Right hindlimb (tissue), 1 donor: ENCODE data around the gene TSPAN7.

Source experiments
- DNase-seq: peaks from one replicate; pipeline ENCODE4 v3.0.0-alpha.2; 2018

Gene TSPAN7, protein sequence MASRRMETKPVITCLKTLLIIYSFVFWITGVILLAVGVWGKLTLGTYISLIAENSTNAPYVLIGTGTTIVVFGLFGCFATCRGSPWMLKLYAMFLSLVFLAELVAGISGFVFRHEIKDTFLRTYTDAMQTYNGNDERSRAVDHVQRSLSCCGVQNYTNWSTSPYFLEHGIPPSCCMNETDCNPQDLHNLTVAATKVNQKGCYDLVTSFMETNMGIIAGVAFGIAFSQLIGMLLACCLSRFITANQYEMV

GRCh38 chrX:38561126-38561868, at the start of gene TSPAN7:
Gene TSPAN7, plus strand, starts transcription at chrX:38561542. Its CDS starts 5 bp downstream, at chrX:38561547.
- DNase-seq = peak; percentile 86

GRCh38 chrX:38513112-38513742, 48.1 kb upstream of the TSPAN7 start:
- no peak for DNase-seq

GRCh38 chrX:38514016-38514854, 47.1 kb upstream of the TSPAN7 start:
- no peak for DNase-seq

GRCh38 chrX:38515291-38515690, 46.1 kb upstream of the TSPAN7 start:
- no peak for DNase-seq

- no peak for DNase-seq
Measured at GRCh38 chrX:38516196-38516774, 45.1 kb upstream of the TSPAN7 start.

- no peak for DNase-seq
Measured at GRCh38 chrX:38519651-38520050, 41.7 kb upstream of the TSPAN7 start.

DNA sequence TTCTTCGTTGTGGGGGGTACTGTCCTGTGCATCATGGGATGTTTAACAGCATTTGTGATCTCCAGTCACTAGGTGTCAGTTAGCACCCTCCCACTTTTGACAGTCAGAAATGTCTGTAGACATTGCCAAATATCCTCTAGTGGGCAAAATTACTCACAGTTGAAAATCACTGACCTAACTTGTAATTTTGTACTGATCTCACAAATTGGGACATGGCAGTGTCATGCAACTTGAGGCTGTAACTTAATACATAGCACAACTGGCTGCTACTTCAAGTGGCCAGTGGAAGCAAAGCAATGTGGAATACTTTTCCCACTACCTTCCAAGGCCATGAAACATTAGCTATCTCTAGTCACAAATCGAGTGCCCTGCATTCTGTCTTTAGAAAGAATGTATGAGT, 23.2 kb upstream of the TSPAN7 start:
- DNase-seq = no peak

DNA sequence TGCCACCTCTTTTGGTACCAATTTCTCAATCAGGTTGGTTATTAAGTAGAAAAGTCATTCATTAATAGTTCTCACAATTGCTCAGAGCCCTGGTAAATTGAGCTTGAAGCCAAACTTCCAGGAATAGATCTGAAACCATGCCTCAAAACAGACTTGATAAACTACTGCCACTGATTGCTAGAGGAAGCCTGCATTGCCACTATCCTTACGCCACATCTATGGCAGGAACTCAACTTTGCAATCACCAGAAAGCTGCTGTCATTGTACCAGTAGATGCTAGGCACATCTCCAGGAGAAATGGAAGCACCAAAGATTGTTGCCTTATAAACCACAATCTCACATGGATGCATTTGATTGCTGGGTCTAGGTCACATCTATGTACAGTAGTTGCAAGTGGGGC, 21.6 kb upstream of the TSPAN7 start:
- no peak for DNase-seq

DNA sequence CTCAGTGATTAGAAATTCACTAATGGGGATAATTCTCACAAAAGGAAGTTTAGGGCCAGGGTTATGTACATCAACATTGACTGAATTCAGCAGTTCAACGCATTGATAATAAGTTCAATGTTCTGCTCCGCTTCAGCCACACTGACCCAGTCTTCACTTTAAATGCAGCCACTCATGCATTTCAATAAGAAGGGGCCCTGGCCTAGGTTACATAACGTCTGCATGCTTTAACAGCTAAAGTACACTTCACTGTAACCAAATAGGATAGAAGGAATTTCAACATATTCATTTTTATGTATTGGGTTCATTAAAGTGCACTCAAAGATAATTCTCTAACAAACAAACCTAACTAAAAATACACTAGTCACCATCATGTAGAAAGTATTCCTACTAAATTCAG, 12.8 kb upstream of the TSPAN7 start:
- no peak for DNase-seq

DNA sequence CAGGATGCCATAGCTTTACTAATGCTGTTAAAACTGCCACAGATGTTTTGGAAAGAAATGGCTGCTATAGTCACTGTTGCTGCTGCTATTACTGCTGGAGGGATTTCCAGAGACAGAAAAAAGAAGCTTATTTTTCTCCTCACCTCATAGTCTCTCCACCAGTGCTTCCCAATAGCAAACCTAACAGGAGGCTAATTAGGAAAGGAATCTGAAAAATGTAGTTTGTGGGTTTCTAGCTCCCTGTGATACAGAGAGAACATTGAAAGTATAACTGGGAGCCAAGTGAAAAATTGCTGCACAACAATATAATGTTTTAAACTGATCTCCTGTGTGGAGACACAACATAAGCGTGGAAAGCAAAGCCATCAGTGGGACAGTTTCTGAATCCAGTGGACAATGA, 8.6 kb upstream of the TSPAN7 start:
- DNase-seq = no peak

DNA sequence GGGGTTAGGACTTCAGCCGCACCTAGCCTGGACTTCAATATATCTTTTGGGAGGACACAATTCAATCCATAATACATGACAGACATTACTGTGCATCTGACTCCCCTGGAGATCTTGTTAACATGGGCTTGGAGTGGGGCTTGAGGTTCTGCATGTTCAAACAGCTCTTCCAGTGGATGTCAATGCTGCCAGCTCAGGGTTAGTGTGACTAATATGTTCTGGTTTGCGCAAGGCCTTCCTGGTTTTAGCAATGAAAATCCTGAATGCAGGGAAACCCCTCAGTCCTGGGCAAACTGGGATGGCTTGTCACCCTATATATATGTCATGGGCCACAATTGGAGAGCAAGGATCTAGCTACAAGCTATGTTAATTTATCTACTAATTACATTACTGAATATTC, 2.7 kb upstream of the TSPAN7 start:
- DNase-seq = no peak

DNA sequence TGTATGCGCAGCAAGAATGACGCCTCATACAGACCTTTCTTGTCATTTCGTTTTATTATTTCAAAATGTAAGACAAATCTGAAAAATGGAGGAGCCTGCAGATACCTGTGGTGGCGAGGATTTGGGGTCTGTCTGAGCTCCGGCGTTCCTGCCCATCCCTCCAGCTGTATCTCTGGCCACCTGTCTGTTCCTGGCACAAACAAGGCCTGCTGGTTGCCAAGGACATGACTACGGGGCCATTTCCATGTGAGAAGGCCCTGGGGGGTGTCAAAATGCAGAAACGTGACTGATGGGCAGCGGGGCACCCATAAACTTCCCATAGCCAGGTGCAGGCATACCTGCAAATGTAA, 591 bp upstream of the TSPAN7 start:
- peak; percentile 15 for DNase-seq

DNA sequence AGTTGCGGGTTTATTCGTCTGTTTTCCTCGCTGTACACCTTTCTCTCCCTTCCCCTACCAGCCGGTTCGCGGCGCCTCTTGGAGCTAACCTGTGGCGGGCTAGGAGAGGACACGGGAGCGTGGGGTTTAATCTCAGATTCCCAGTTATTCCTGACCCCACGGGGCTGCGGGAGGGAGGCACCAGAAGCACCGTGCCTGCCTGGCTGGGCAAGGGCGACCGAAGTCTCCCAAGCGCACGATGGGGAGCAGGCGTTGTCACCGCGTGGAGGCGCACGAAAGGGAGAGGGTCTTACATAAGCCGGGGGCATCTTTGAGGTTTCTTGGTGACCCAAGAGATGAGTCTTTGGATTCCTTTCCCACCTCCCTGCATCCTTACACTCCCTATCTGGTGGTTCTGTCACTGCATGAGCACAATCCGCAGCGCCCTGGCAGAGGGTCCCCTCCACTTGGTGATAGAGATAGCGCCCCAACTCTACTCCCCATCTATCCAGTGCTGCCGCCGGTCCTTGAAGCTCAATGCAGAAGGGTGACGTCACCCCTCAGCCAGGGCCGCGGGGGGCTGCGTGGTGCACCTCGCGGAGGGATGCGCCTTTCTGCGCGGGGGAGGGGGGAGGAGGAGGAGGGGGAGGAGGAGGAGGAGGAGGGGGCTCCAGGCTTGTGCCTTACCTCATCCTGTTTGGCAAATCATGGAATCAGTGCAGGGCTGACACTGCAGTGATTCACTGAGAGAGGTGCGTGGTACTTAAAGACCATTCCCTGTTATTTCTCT, 793 bp downstream of the TSPAN7 start:
- peak; percentile 35 for DNase-seq

DNA sequence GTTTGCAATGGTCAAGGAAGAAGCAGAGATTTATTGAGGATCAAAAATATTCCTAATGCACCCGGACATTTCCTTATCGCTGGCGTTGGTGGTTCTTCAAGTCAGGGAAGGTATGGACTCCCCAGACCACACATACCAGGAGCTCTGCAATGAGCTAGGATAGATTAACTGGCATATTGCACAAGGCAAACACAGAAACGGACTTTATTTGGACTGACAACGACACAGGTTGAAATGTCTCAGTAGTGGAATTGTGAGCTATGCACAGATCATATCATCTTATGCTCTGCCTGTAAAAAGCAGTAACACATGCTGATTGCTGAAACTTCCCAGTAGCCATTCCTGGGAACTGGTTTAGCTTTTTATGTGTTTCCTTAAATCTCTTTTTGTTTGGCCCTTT, 1.7 kb downstream of the TSPAN7 start:
- DNase-seq = no peak

GRCh38 chrX:38570396-38570795, 9.1 kb downstream of the TSPAN7 start:
- DNase-seq = no peak

DNA sequence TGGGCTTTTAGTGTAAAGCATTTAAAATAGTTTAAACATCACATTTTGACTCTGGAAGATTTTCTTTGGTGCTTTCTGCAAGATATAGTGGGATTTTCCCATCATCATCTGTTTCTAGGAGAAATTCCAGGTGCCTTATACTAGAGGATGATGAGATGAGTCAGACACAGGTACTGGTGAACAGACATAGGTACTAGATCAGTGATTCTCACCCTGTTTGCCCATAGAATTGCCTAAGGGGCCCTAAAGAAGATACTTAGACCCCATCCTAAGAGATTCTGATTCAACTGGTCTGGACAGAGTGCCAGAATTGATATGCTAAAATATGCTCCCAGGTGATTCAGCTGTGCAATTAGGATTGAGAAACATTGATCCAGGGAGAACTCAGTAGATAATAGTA, 9.7 kb downstream of the TSPAN7 start:
- DNase-seq = no peak

DNA sequence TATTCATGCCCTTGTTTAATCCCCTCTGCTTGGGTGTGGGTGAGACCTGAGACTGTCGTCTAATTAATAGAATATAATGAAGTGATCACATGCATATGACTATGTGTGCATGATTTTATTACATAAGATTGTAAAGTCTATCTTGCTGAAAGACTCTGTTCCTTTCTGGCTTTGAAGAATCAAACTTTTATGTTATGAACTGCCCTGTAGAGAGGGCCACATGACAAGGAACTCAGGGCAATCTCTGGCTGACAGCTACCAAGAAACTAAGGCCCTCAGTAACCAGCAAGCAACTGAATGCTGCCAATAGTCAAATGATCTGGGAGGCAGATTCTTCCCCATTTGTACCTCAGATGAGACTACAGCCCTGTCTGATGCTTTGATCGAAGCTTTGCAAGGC, 13.5 kb downstream of the TSPAN7 start:
- DNase-seq = no peak

DNA sequence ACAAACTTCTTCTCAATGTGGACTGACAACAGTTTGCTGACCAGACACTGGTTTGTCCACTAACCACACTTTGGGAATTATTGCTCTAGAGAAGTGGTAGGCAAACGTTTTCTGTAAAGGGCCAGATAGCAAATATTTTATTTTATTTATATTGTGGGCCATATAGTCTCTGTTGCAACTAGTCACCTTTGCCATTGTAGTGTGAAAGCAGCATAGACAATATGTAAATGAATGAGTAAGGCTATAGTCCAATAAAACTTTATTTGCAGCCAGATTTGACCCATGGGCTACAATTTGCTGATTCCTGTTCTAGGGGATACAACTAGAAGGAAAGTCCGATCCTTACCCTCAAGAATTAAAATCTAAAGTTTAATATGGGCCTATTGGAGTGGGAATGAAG, 14.5 kb downstream of the TSPAN7 start:
- no peak for DNase-seq

DNA sequence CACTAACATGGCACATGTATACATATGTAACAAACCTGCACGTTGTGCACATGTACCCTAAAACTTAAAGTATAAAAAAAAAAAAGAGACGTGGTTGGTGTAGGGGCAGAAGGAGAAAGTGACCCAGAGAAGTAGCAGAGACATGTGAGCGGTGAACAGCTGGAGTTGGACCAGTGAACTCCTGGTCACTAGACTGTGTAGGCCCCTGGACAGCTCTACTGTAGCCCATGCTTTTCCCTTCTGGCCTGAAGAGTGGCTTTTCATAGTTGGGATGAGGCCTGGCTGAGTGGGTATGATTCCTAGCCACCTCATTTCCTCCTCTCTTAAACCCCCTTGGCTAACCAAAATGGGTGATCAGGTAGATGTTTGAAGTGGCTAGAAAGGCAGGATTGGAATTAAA, 16.4 kb downstream of the TSPAN7 start:
- no peak for DNase-seq

GRCh38 chrX:38578167-38578566, 16.8 kb downstream of the TSPAN7 start:
- DNase-seq = no peak

DNA sequence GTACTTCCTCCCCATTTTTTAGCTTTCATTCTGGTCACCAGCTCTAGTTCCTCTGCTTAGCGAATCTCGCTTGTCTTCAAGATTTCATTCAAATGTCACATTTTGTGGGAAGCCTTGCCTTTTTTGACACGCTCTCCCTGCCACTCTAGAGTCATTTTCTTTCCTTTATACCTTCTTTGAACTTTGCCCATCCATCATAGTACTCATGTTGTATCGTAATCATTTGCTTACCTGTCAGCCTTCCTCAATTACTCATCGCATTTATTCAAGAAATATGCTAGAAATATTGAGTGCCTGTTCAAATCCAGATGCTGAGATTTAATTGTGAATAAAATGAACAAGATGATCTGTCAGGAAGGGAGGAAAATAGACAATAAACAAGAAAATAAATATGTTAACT, 21.8 kb downstream of the TSPAN7 start:
- DNase-seq = no peak

DNA sequence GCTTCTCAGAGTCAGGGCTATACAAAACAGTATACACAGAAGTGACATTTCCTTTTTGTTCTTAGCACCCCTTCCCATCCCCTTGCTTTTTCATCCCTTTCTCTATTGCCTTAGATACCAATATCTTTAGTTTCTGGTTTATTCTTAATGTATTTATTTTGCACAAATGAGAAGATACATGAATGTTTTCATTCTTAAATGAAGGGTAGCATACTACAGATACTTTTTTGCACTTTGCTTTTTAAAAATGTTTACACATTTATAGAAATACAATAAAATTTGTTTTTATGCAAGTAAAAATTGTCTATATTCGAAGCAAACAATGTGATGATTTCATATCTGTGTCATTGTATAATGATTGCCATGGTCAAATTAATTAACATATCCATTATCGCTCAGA, 33.1 kb downstream of the TSPAN7 start:
- DNase-seq = no peak
